HG03565 (cell line): ENCODE results near the gene CDKN1A.

Source experiments
- ATAC-seq: cut with Tn5 transposase; IDR thresholded peaks from one replicate; pipeline ENCODE4 v1.9.1; 2021; ENCODE audit warnings: mild to moderate bottlenecking, moderate library complexity; ENCODE audit not compliant: unreplicated experiment

The CDKN1A gene

GRCh38 chr6:36735110-36736071 is 56.9 kb downstream of the CDKN1A start:
- no peak for ATAC-seq
